ENCODE measurements around the gene BFSP1. TPM values are rescaled to one million over a fixed set of nuclear protein-coding genes. Genes with fewer than 3 reads are reported as not detected.

BFSP1 gene
- total RNA-seq, 1 experiment from 2014 or later, result 6.1 TPM

DNA sequence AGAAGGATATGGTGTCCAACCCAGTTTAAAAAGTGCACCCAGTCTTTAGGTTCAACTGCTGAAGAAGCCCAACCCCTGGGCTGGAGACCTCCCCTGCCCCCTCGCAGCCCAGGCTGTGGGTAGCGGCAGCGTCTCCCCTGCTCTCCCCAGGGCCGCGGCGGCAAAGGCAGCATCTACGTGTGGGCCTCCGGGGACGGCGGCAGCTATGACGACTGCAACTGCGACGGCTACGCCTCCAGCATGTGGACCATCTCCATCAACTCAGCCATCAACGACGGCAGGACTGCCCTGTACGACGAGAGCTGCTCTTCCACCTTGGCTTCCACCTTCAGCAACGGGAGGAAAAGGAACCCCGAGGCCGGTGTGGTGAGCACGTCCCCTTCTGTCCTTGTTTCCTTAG, 77.6 kb downstream of the BFSP1 start:
- Histone ChIP-seq H3K36me3 (ENCODE audit: insufficient read depth, low read length, poor library complexity, severe bottlenecking) (peaks cover 17% of the 10 kb centered on the region), H3K4me3 (ENCODE audit: low read depth, low read length, poor library complexity, severe bottlenecking) (no peak overlapping the region), H3K9me3 (ENCODE audit: low read depth, low read length, poor library complexity, severe bottlenecking) (no peaks in the 10 kb centered on the region), H3K27ac (ENCODE audit: low read depth, low read length, poor library complexity, severe bottlenecking) (no peak overlapping the region), H3K4me1 (ENCODE audit: insufficient read depth, low read length, poor library complexity, severe bottlenecking) (no peaks in the 10 kb centered on the region), H3K27me3 (replicated peaks; ENCODE audit: insufficient read depth, low read depth, low read length, poor library complexity) (no peaks in the 10 kb centered on the region)
- BruUV-seq (replicated peaks), result no TSS peak
- intact Hi-C loops (cut with micrococcal nuclease; ENCODE audit: unreplicated experiment), result no loop called here
- TF ChIP-seq EZH2 (IDR thresholded peaks at IDR 0.05; ENCODE audit: borderline replicate concordance, low read depth, low read length, poor library complexity, severe bottlenecking) (no peak), CTCF (conservative IDR thresholded peaks at IDR 0.05; ENCODE audit: low read depth, low read length) (no peak)
- ChIA-PET CTCF (no interaction called here), POLR2A (ENCODE audit: low non-redundant PET) (no interaction called here)
- no peak for DNase-seq (ENCODE audit: low spot score)

DNA sequence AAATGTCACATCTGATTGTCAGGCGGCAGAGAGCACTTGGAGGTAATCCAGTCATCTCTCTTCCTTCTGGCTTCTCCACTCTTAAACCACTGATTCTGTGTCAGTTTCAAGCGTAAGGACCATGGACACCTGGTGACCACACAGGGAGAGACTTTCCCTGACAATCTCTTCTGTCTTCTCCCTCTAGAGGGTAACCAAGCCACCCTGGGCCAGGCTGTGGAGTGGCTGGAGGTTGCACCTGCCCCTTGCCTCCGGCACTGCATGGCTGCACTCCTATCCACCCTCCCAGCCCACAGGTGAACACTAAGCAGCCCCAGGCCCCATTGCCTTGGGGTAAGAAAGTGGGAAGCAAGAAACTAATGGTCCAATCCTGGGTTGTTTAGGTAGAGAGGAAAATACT, 78.7 kb downstream of the BFSP1 start:
- BruUV-seq (replicated peaks), result no TSS peak
- no peak for DNase-seq (ENCODE audit: low spot score)
- intact Hi-C loops (cut with micrococcal nuclease; ENCODE audit: unreplicated experiment), result no loop called here
- ChIA-PET CTCF (no interaction called here), POLR2A (ENCODE audit: low non-redundant PET) (no interaction called here)
- Histone ChIP-seq H3K27ac (ENCODE audit: low read depth, low read length, poor library complexity, severe bottlenecking) (no peak overlapping the region), H3K4me3 (ENCODE audit: low read depth, low read length, poor library complexity, severe bottlenecking) (no peak overlapping the region), H3K9me3 (ENCODE audit: low read depth, low read length, poor library complexity, severe bottlenecking) (no peaks in the 10 kb centered on the region), H3K27me3 (replicated peaks; ENCODE audit: insufficient read depth, low read depth, low read length, poor library complexity) (no peaks in the 10 kb centered on the region), H3K36me3 (ENCODE audit: insufficient read depth, low read length, poor library complexity, severe bottlenecking) (peaks cover 14% of the 10 kb centered on the region), H3K4me1 (ENCODE audit: insufficient read depth, low read length, poor library complexity, severe bottlenecking) (no peaks in the 10 kb centered on the region)
- TF ChIP-seq CTCF (conservative IDR thresholded peaks at IDR 0.05; ENCODE audit: low read depth, low read length) (no peak), EZH2 (IDR thresholded peaks at IDR 0.05; ENCODE audit: borderline replicate concordance, low read depth, low read length, poor library complexity, severe bottlenecking) (no peak)

DNA sequence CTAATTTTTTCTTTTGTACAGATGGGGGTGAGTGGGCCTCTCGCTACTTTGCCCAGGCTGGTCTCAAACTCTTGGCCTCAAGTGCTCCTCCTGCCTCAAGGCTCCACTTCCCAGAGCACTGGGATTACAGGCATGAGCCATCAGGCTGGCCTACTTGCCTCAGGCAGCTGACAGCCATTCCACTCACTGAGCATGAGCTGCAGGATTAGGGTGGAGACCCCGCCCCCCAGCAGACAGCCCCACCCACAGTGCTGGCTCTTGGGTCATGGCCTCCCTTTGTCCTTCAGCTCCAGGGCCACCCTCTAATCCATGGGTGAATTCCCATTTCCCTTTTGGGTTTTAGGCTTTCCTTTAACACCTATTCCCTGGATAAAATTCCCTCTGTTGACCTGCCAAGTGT, 82.1 kb downstream of the BFSP1 start:
- no TSS peak for BruUV-seq (replicated peaks)
- ChIA-PET POLR2A (ENCODE audit: low non-redundant PET) (no interaction called here), CTCF (interaction anchor here (0.7 kb wide), 1 partner anchor 56 kb away, joined by 6 read pairs; no protein-coding TSS in a partner anchor)
- no peaks in the 10 kb centered on the region for H3K27me3 ChIP-seq (replicated peaks; ENCODE audit: insufficient read depth, low read depth, low read length, poor library complexity)
- H3K4me1 ChIP-seq (ENCODE audit: insufficient read depth, low read length, poor library complexity, severe bottlenecking), result no peaks in the 10 kb centered on the region
- H3K4me3 ChIP-seq (ENCODE audit: low read depth, low read length, poor library complexity, severe bottlenecking), result no peak overlapping the region
- TF ChIP-seq EZH2 (IDR thresholded peaks at IDR 0.05; ENCODE audit: borderline replicate concordance, low read depth, low read length, poor library complexity, severe bottlenecking) (no peak), CTCF (conservative IDR thresholded peaks at IDR 0.05; ENCODE audit: low read depth, low read length) (no peak)
- no peak overlapping the region for H3K27ac ChIP-seq (ENCODE audit: low read depth, low read length, poor library complexity, severe bottlenecking)
- intact Hi-C loops (cut with micrococcal nuclease; ENCODE audit: unreplicated experiment), result no loop called here
- DNase-seq (ENCODE audit: low spot score), result no peak
- no peaks in the 10 kb centered on the region for H3K9me3 ChIP-seq (ENCODE audit: low read depth, low read length, poor library complexity, severe bottlenecking)
- peaks cover 2% of the 10 kb centered on the region for H3K36me3 ChIP-seq (ENCODE audit: insufficient read depth, low read length, poor library complexity, severe bottlenecking)

Measured in A673 (cell line).